HG03558 (cell line): ENCODE results near the gene RNF43.

Experiments used
- ATAC-seq: cut with Tn5 transposase; IDR thresholded peaks from one replicate; pipeline ENCODE4 v1.9.1; 2021; ENCODE audit warnings: moderate number of reproducible peaks; ENCODE audit not compliant: unreplicated experiment; ENCODE audit errors: extremely low read depth

The RNF43 gene

GRCh38 chr17:58383892-58384462 lies 33.4 kb downstream of the RNF43 start:
- ATAC-seq = no peak

- no peak for ATAC-seq
Observed at GRCh38 chr17:58382872-58383242, 34.5 kb downstream of the RNF43 start.

DNA sequence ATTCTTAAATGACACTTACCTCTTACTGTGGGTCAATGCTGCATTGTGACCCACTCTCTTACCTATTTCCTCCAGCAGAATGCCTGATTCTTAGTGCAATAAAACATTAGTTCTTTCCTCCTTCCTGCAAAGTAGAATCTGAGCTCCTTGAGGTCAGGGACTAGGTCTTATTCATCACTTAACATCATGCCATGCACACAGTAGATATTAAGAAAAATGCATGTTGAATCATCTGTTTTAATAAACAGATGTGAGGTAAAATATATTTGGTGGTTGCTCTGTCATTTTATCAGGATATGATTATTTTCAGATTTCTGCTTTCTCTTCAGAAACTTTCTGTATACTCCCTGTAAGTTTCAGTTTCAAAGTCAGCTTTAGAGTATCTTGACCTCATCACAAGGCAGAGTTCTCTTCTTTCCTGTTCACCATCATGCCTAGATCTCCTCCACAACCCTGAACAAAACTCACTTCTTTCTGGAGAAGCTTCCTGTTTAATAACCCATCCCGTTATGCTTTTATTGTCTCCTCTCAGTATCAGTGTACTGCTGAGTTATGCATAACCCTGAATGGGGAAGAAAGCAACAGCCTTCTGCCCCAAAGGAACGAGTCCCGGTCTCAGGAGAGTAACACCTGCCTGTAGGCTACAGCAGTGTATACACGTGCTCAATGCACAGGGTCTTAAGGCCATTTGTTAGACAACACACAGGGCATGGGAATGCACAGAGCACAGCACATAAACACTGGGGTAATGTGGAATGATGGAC lies 35.0 kb downstream of the RNF43 start:
- ATAC-seq = no peak

GRCh38 chr17:58381124-58382035 lies 36.0 kb downstream of the RNF43 start:
- ATAC-seq = no peak

DNA sequence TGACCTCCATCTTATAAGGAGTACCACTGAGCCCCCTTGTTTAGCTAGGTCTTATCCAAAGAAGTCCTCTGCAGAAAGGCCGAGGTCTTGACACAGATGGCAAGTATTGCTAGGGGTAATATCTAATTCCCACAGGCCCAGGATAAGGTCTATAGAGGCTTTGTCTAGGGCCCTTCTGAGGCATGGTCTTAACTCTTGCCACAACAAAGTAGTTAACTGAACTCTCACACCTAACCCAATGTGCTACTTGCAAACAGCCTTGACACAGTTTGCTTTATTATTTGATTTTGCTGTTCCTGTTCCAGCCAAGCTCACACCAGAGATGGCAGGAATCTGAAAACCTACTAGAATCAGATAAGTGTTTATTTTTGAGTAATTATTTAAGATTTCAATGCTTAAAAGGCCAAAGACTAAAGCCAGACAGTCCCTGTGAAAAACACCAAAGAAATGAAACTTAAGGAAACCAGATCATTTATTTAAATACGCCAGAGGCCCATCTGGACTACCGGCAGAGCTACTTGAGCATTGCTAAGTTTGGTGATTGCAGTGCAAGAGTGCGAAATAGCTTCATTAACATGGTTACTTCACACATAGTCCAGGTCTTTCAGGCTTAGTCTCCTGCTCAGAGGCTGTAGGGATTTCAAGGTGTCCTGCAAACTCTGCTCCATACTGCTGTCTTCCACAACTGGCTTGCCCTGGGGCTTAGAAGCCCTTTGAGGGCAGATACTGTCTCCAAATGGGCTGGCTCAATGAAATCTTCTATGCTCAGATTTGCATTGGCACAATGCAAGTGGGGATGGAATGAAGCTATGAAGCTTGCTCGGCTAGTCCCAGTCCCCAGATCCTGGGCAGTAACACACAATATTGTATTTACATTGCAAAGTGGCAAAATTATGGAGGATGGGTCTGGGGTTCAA lies 36.9 kb downstream of the RNF43 start:
- no peak for ATAC-seq

- ATAC-seq = no peak
Observed at GRCh38 chr17:58379511-58379824, 37.9 kb downstream of the RNF43 start.

GRCh38 chr17:58378733-58379510 lies 38.4 kb downstream of the RNF43 start:
- ATAC-seq = no peak

DNA sequence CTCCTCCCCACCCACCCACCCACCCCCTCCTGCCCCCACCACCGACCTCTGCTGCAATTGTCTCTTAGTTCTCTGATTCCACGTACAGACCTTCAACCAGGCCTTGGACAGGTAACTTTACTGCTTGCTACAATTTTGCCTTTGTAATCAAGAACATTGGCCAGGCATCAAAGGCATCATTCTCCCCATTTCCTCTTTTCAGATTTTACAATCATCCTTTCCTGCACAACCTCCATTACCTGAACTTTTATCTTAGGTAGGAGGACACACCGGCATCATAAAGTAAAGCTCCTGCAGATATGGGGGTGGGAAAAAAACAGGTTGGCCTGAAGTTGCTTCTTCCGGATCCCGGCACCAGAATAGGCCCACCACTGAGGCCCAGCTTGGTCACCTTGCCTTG lies 39.7 kb downstream of the RNF43 start:
- no peak for ATAC-seq

DNA sequence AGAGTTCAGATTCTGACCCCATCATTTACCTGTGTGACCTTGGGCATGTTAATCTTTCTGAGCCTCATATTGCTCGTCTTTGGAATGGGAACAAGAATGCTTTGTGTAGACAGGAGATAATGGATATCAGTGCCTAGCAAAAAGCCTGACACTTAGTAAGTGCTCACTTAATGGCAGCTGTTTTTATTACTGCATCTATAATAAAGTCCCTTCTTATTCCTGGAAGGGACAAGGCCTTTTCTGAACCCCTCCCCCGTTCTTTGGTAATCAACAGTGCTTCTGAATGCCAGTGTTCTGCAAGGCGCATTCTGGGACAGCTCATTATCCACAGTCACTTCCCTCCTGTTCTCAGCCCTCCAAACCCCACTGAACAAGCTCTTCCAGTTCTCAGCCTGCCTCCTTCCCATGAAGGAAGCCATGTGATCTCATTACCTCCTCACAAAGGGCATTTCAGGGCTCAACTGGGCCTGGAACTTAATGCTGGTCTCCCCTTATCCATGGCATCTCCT lies 40.2 kb downstream of the RNF43 start:
- ATAC-seq = no peak

DNA sequence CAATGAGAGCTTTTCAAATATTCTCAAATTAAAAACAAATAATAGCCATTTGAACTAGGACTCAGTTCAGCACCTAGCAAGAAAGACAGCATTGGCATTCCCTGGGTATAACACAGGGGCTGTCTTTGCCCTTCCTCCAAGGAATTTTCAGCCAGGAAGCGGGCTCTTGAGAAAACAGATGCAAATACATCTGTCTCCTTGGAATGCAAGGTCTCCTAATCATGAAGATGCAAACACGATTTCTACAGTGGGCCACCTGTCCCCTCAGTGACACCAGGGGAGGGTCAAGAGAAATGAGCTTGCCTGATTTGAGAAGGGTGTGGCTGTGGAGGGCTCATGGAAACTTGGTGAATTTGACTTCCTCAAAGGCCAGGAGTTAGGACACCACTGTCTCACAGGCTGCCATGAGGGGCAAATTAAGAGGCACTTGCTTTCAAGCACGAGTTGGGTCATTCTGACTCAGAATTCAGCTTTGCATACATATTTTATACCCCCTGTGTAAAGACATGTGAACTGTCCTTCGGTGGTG lies 40.8 kb downstream of the RNF43 start:
- no peak for ATAC-seq

DNA sequence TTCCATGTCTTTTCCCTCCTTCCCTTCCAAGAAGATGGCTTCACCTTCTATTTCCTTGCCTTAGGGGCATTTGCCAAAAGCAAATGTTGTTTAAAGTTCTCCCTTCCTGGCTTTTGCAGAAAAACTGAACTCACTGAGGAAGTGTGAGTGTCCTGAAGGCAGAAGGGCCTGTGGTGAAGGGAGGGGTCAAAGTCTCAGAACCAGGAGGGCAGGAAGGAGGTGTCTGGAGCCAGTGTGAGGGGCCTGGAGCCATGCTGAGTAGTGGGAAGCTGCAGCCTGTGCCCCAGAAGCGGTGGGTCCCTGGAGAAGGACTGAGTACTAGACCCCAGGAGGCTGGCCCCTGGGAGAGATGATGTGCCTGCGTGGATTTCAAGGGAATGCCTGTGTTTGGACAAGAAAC lies 41.5 kb downstream of the RNF43 start:
- no peak for ATAC-seq

DNA sequence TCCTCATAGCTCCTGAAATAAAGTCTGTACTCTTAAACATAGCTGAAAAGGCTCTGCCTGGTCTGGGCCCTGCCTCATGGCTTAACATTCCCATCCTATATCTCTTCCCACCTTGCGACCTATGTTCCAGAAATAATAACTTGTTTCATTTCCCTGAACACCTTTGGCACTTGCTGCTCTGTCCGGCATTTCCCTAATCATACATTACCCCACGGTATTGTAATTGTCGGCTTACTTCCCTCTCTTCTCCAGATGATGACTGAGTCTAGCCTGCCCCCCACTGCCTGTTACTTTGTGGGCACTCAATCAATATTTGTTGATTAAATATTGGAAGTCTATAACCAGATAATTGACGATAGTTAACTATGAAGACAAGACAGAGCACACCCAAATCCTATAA lies 42.1 kb downstream of the RNF43 start:
- ATAC-seq = no peak

DNA sequence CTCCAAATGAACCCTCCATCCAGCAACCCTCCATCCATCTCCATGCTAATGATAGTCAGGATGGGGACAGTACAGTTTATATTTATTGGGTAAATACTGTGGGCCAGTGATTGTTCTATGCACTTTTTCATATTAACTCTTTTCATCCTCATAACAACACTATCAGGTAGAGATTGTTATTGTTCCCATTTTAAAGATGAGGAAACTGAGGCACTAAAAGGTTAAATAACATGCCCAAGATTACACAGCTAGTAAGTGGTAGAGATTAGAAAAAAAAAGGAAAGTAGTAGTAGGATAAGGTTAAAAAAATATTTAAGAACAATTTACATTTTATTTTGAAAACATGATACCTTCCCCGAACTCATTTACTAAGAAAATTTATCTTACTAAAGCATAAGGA lies 43.4 kb downstream of the RNF43 start:
- ATAC-seq = no peak

- ATAC-seq = no peak
Observed at GRCh38 chr17:58373003-58373402, 44.3 kb downstream of the RNF43 start.

GRCh38 chr17:58371300-58371950 lies 45.9 kb downstream of the RNF43 start:
- no peak for ATAC-seq

GRCh38 chr17:58370716-58371115 lies 46.6 kb downstream of the RNF43 start:
- ATAC-seq = no peak

GRCh38 chr17:58370309-58370708 lies 47.0 kb downstream of the RNF43 start:
- no peak for ATAC-seq

DNA sequence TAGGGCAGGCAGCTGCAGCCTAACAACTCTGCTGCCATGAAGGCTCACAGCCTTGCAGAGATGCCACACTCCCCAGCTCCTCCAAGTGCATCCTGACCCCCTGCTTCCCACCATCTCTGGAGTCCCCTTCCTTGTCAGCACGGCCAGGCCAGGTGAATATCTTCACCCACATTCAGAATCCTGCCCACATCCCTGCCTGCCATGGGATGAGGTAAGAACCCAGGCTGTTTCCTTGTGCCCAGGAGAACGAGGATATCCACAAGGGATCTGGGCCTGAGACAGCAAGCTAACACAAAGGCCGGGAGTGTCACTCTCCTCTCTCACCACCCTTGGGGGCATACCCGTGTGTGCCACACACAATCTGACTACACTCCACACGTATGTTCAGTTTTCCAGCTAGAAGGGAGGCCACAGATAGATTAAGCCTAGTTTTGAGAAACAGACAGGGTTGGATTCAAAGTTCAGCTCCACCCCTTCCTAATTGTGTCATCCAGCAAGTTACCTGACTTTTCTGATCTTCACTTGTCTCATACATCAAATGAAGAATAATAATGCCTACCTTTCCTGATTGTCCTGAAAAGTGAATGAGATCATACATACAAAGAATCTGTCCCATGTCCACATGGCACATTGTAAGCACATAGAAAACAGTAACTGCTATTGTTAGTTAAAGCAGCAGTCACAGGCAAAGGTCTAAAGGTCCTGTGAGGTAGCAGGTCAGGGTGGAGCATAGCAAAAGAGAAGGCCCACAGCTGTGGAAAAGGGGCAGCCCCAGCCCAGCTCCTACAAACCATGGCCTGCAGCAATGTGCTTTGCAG lies 47.9 kb downstream of the RNF43 start:
- no peak for ATAC-seq
